Body of pancreas (tissue), 4 donors: ENCODE measurements around the gene MYO3A. TPM values are rescaled to one million over a fixed set of nuclear protein-coding genes. Genes with fewer than 3 reads are reported as not detected.

Experiments
- ATAC-seq: fragments of 150-250 bp; one replicate; pipeline ENCODE4 v1.9.1; 2016
- DNase-seq, 4 donors: peaks; one replicate each; pipeline ENCODE4 v3.0.0-alpha.2; 2019
- H3K27ac ChIP-seq, 4 donors: fragments of 200-600 bp; sonication (generic); 1 replicate in 3 of 4; 2 replicates in 1 of 4; pipeline versions ENCODE4 v1.5.1 to v1.6.1; 2016 to 2019; ENCODE audit warnings: mild to moderate bottlenecking in 1 of 4, mixed read lengths in 1 of 4, moderate library complexity in 1 of 4
- H3K27me3 ChIP-seq, 2 donors: fragments of 200-600 bp; sonication (generic); one replicate each; pipeline ENCODE4 v1.6.0; 2016; ENCODE audit warnings: mild to moderate bottlenecking in 1 of 2
- H3K36me3 ChIP-seq, 2 donors: fragments of 200-600 bp; sonication (generic); replicated peaks in 1 of 2; 2 replicates each; pipeline ENCODE4 v1.5.1; 2016; ENCODE audit warnings: low read depth in 2 of 2; ENCODE audit not compliant: insufficient read depth in 1 of 2
- H3K4me1 ChIP-seq: fragments of 200-600 bp; sonication (generic); one replicate; pipeline ENCODE4 v1.6.0; 2016
- H3K4me3 ChIP-seq, 2 donors: fragments of 200-600 bp; sonication (generic); 1 replicate in 1 of 2; 2 replicates in 1 of 2; pipeline ENCODE4 v1.5.1; 2016 to 2019
- H3K9me3 ChIP-seq, 3 donors: fragments of 200-600 bp; sonication (generic); 1 replicate in 2 of 3; 2 replicates in 1 of 3; pipeline ENCODE4 v1.5.1; 2016
- POLR2A ChIP-seq, 3 donors: fragments of 450-650 bp; IDR thresholded peaks; one replicate each; pipeline ENCODE4 v1.6.1; 2016; ENCODE audit warnings: antibody characterized with exemption in 3 of 3, mild to moderate bottlenecking in 2 of 3
- WGBS, 2 donors: methylation state at CpG; one replicate each; pipeline ENCODE4 v1.1.5; 2017; 5-methylcytosine and 5-hydroxymethylcytosine counted together
- intact Hi-C: fragments of 100-400 bp; cut with DNase I; formaldehyde crosslinking; loops from one replicate; pipeline ENCODE4 v1.15.1; 2023
- total RNA-seq, 2 donors: library from RNA; depleted of rRNA; stranded (reverse); fragments of >200 nt; gene quantifications; one replicate each; pipeline ENCODE4 v1.1.0, GENCODE V29; 2016
- TF ChIP-seq, protein P1 (sequence below), 7 experiments: fragments of 450-650 bp in 4 of 7; fragments of 200-600 bp in 3 of 7; sonication (generic) in 3 of 7; IDR thresholded peaks; one replicate each; pipeline ENCODE4 v1.5.1; 2016 to 2019; ENCODE audit warnings: antibody characterized with exemption in 7 of 7

The MYO3A gene
- total RNA-seq, 2 donors from 2014 or later: 1.6 to 3.4 TPM

DNA sequence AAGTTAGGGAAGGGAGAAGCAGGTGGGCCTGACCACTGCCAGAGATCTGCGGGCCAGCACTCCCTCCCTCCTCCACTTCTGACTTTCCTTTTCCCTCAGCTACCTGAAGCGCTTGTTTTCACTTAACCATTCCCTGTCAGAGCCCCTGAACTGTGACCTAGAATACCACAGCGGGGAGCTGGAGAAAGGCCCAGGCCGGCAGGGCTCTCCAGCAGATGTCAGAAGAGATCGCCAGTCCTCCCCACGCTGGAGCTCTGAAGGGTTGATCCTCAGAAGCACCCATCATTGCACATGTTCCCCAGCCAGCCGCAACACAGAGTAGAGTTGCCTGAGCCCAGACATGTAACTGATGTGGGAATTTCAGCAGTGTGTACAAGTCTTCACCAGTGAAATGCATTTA lies 238.1 kb downstream of the MYO3A start:
- H3K4me3 ChIP-seq: no peak overlapping the region
- H3K9me3 ChIP-seq: no peaks in the 10 kb centered on the region
- H3K27ac ChIP-seq: no peak overlapping the region
- 52 to 54% methylated on average over 6 to 7 of the region's 7 CpGs for WGBS, 2 donors
- DNase-seq: no peak
- H3K36me3 ChIP-seq: no peaks in the 10 kb centered on the region
- no peaks in the 10 kb centered on the region for H3K27me3 ChIP-seq
- TF ChIP-seq, protein P1, sequence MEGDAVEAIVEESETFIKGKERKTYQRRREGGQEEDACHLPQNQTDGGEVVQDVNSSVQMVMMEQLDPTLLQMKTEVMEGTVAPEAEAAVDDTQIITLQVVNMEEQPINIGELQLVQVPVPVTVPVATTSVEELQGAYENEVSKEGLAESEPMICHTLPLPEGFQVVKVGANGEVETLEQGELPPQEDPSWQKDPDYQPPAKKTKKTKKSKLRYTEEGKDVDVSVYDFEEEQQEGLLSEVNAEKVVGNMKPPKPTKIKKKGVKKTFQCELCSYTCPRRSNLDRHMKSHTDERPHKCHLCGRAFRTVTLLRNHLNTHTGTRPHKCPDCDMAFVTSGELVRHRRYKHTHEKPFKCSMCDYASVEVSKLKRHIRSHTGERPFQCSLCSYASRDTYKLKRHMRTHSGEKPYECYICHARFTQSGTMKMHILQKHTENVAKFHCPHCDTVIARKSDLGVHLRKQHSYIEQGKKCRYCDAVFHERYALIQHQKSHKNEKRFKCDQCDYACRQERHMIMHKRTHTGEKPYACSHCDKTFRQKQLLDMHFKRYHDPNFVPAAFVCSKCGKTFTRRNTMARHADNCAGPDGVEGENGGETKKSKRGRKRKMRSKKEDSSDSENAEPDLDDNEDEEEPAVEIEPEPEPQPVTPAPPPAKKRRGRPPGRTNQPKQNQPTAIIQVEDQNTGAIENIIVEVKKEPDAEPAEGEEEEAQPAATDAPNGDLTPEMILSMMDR (IDR thresholded peaks at IDR 0.05): no peak
- no peak for TF ChIP-seq POLR2A (IDR thresholded peaks at IDR 0.05)
- ATAC-seq: no peak
- intact Hi-C loops: no loop called here
- H3K4me1 ChIP-seq: no peaks in the 10 kb centered on the region

DNA sequence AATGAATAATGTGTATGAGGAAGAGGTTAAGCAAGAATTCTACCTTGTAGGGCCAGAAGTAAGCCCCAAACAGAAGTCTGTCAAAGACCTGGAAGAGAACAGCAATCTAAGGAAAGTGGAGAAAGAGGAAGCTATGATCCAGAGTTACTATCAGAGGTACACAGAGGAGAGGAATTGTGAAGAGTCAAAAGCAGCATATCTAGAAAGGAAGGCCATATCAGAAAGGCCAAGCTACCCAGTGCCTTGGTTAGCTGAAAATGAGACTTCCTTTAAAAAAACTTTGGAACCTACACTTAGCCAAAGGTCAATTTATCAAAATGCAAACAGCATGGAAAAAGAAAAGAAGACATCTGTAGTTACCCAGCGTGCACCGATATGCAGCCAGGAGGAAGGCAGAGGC lies 239.8 kb downstream of the MYO3A start:
- Histone ChIP-seq H3K27ac (no peak overlapping the region), H3K4me1 (no peaks in the 10 kb centered on the region), H3K36me3 (no peaks in the 10 kb centered on the region), H3K9me3 (no peaks in the 10 kb centered on the region), H3K27me3 (no peaks in the 10 kb centered on the region), H3K4me3 (no peak overlapping the region)
- intact Hi-C loops: no loop called here
- DNase-seq (no peak), ATAC-seq (no peak)
- 20 to 44% methylated on average over 2 of the region's 2 CpGs for WGBS, 2 donors
- TF ChIP-seq, protein P1 (IDR thresholded peaks at IDR 0.05): no peak
- TF ChIP-seq POLR2A (IDR thresholded peaks at IDR 0.05): no peak

DNA sequence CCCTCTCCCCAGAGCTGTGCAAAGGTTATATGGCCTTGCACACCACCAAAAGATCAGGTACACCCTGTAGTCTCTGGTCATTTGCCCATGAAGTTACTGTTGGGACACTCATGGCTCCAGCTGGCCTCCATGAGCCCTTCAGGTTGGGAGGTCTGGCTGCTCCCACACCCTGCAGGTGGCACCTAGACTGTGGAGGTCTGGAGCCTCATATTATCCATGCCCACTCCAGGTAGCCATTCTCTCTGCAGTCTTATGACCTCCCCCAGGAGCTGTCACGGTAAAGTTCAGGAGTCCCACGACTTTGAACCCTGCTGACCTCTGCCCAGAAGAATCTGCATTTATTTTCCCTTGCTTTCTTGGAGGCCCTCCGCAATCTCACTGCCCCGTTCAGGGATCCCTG lies 243.3 kb downstream of the MYO3A start:
- H3K4me1 ChIP-seq: no peaks in the 10 kb centered on the region
- WGBS, 2 donors: 74% methylated on average over 4 of the region's 4 CpGs
- H3K4me3 ChIP-seq: no peak overlapping the region
- intact Hi-C loops: no loop called here
- DNase-seq (no peak), ATAC-seq (no peak)
- H3K27me3 ChIP-seq: no peaks in the 10 kb centered on the region
- H3K9me3 ChIP-seq: no peaks in the 10 kb centered on the region
- TF ChIP-seq, protein P1 (IDR thresholded peaks at IDR 0.05): no peak
- TF ChIP-seq POLR2A (IDR thresholded peaks at IDR 0.05): no peak
- no peaks in the 10 kb centered on the region for H3K36me3 ChIP-seq
- H3K27ac ChIP-seq: no peak overlapping the region

DNA sequence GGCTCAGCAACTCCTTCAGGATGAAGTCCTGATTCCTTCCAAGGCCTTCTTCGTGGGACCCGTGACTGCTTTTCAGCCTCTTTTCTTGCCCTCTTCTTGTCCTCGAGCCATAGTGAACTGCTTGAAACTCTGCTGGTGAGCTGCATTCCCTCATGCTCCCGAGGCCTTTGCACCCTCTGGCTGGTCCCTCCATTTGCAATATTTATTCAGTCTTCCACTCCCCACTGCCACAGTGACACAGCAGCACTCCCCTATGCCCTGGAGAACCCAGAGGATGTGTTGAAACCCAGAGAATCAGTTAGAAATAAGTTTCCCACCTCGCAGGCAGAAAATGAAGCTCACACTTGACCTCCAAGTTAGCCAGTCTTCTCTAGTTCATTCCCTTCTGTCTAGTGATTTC lies 260.2 kb downstream of the MYO3A start:
- intact Hi-C loops: no loop called here
- no peaks in the 10 kb centered on the region for H3K36me3 ChIP-seq
- no peak overlapping the region for H3K27ac ChIP-seq
- no peaks in the 10 kb centered on the region for H3K9me3 ChIP-seq
- no peak for DNase-seq
- no peak for ATAC-seq
- no peaks in the 10 kb centered on the region for H3K27me3 ChIP-seq
- H3K4me3 ChIP-seq: no peak overlapping the region
- 59 to 64% methylated on average over 5 of the region's 5 CpGs for WGBS, 2 donors
- TF ChIP-seq, protein P1 (IDR thresholded peaks at IDR 0.05): no peak
- no peak for TF ChIP-seq POLR2A (IDR thresholded peaks at IDR 0.05)
- no peaks in the 10 kb centered on the region for H3K4me1 ChIP-seq

DNA sequence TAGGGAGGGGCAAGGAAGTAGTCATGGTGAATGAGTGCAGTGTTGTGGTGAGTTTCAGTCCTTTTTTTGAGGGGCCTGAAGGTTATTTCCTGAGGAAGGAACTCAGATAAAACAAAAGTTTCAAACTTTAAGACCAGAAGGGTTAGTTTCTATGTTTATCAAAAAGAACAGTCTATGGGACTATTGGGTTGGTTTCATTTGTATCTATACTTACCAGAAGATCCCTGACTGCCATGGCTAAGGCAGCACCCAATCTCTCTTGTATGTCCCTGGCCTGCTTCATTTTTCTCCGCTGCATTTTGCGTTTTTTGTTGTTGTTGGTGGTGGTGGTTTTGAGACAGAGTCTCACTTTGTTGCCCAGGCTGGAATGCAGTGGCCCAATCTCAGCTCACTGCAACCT lies 263.2 kb downstream of the MYO3A start:
- no peaks in the 10 kb centered on the region for H3K4me1 ChIP-seq
- WGBS, 2 donors: 76 to 85% methylated on average over 2 of the region's 2 CpGs
- TF ChIP-seq, protein P1 (IDR thresholded peaks at IDR 0.05): no peak
- no peak for TF ChIP-seq POLR2A (IDR thresholded peaks at IDR 0.05)
- no peak overlapping the region for H3K27ac ChIP-seq
- ATAC-seq (no peak), DNase-seq (no peak)
- no peak overlapping the region for H3K4me3 ChIP-seq
- no peaks in the 10 kb centered on the region for H3K27me3 ChIP-seq
- no peaks in the 10 kb centered on the region for H3K9me3 ChIP-seq
- intact Hi-C loops: no loop called here
- no peaks in the 10 kb centered on the region for H3K36me3 ChIP-seq
